Thoracic aorta (tissue), 2 donors: ENCODE measurements around the gene TMTC3. TPM values are rescaled to one million over a fixed set of nuclear protein-coding genes. Genes with fewer than 3 reads are reported as not detected.

Source experiments
- ATAC-seq: fragments of 150-250 bp; one replicate; pipeline ENCODE4 v1.8.0; 2017; ENCODE audit warnings: low read depth; ENCODE audit not compliant: insufficient number of reproducible peaks, low FRiP score
- DNase-seq: peaks from one replicate; pipeline ENCODE4 v3.0.0-alpha.2; 2020; ENCODE audit warnings: low spot score
- H3K27ac ChIP-seq, 2 donors: fragments of 200-600 bp; sonication (generic); 1 replicate in 1 of 2; 2 replicates in 1 of 2; pipeline ENCODE4 v1.5.1; 2016; ENCODE audit warnings: mild to moderate bottlenecking in 2 of 2, moderate library complexity in 2 of 2
- H3K27me3 ChIP-seq: fragments of 200-600 bp; sonication (generic); replicated peaks from 2 replicates; pipeline ENCODE4 v1.6.0; 2016; ENCODE audit warnings: mild to moderate bottlenecking; ENCODE audit not compliant: insufficient read depth
- H3K36me3 ChIP-seq: fragments of 200-600 bp; sonication (generic); one replicate; pipeline ENCODE4 v1.5.1; 2016
- H3K4me1 ChIP-seq, 2 donors: fragments of 200-600 bp; sonication (generic); 1 replicate in 1 of 2; 2 replicates in 1 of 2; pipeline versions ENCODE4 v1.5.1 to v1.6.0; 2016; ENCODE audit warnings: low read depth in 2 of 2, mild to moderate bottlenecking in 1 of 2; ENCODE audit not compliant: control insufficient read depth in 1 of 2
- H3K4me3 ChIP-seq: fragments of 200-600 bp; sonication (generic); 2 replicates; pipeline ENCODE4 v1.5.1; 2016; ENCODE audit warnings: mild to moderate bottlenecking
- H3K9me3 ChIP-seq: fragments of 200-600 bp; sonication (generic); 2 replicates; pipeline ENCODE4 v1.5.1; 2016
- total RNA-seq, 2 donors: library from RNA; depleted of rRNA; stranded (reverse); fragments of >200 nt; gene quantifications; one replicate each; pipeline versions ENCODE4 v1.1.0 to v1.2.3, GENCODE V29; 2016
- TF ChIP-seq, protein P1 (sequence below): fragments of 200-600 bp; sonication (generic); IDR thresholded peaks from one replicate; pipeline ENCODE4 v1.5.1; 2019; ENCODE audit warnings: antibody characterized with exemption

The TMTC3 gene
- total RNA-seq, 2 donors from 2014 or later: 17.6 to 22.9 TPM

DNA sequence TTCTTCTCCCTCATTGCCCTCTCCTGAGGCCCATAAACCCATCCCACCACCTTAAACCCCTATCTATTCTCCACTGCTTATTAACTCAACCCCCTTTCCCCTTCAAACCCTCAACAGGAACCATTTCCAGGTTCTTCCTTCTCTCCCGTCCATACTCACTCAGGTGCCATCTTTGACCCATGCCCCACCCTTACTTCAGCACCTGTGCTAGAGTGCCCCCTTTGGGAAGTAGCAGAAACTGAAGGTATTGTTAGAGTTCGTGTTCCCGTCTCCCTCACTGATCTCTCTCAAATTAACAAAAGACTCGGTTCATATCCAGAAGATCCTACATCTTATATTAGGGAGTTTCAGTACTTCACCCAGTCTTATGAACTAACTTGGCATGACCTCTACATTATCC is 86.6 kb downstream of the TMTC3 start:
- Histone ChIP-seq H3K4me1 (no peaks in the 10 kb centered on the region), H3K27me3 (no peaks in the 10 kb centered on the region), H3K36me3 (no peaks in the 10 kb centered on the region), H3K27ac (no peak overlapping the region), H3K9me3 (no peaks in the 10 kb centered on the region), H3K4me3 (no peak overlapping the region)
- DNase-seq: no peak
- ATAC-seq: no peak
- TF ChIP-seq, protein P1, sequence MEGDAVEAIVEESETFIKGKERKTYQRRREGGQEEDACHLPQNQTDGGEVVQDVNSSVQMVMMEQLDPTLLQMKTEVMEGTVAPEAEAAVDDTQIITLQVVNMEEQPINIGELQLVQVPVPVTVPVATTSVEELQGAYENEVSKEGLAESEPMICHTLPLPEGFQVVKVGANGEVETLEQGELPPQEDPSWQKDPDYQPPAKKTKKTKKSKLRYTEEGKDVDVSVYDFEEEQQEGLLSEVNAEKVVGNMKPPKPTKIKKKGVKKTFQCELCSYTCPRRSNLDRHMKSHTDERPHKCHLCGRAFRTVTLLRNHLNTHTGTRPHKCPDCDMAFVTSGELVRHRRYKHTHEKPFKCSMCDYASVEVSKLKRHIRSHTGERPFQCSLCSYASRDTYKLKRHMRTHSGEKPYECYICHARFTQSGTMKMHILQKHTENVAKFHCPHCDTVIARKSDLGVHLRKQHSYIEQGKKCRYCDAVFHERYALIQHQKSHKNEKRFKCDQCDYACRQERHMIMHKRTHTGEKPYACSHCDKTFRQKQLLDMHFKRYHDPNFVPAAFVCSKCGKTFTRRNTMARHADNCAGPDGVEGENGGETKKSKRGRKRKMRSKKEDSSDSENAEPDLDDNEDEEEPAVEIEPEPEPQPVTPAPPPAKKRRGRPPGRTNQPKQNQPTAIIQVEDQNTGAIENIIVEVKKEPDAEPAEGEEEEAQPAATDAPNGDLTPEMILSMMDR: no peak

DNA sequence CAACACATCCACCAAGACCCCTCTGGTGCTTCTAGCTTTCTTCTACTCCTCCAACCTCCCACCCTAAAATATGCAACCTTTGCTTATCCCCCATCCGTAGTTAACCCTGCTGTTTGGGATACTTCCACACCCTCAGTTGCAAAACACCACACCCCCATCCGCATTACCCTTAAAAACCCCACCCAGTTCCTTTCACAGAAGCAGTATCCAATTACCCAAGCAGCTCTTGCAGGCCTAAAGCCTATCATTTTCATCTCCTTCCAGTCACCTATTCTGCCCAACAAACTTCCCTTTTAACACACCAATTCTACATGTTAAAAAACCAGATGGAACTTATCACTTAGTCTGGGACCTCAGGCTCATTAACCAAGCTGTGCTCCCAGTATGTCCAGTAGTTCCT is 88.2 kb downstream of the TMTC3 start:
- Histone ChIP-seq H3K9me3 (no peaks in the 10 kb centered on the region), H3K36me3 (no peaks in the 10 kb centered on the region), H3K27me3 (no peaks in the 10 kb centered on the region), H3K27ac (no peak overlapping the region), H3K4me1 (no peaks in the 10 kb centered on the region), H3K4me3 (no peak overlapping the region)
- DNase-seq (no peak), ATAC-seq (no peak)
- TF ChIP-seq, protein P1: no peak

DNA sequence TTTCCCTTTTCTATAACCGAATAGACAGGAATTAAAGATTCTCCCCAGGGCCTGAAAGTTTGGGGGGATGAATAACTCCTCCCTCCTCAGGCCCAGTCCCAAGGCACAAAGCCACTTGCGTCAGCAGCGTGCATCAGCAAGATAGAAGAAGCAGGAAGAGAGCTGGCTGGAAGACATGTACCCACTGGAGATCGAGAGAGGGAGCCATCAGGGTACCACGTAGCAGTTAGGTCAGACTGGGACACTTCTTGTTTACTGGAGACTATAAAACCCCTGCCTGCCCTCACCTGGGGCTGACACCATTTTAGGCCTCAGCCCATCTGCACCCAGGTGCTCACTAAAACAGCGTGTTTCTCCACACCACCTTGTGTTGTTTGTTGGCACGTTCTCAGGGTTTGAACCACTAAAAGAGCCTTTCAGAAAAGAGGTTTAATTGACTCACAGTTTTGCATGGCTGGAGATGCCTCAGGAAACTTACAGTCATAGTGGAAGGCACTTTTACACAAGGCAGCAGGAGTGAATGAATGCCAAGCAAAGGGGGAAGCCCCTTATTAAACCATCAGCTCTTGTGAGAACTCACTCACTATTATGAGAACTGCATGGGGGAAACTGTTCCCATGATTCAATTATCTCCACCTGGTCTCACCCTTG is 93.2 kb downstream of the TMTC3 start:
- Histone ChIP-seq H3K27ac (no peak overlapping the region), H3K36me3 (no peaks in the 10 kb centered on the region), H3K27me3 (no peaks in the 10 kb centered on the region), H3K4me1 (no peaks in the 10 kb centered on the region), H3K9me3 (no peaks in the 10 kb centered on the region), H3K4me3 (no peak overlapping the region)
- DNase-seq (no peak), ATAC-seq (no peak)
- TF ChIP-seq, protein P1: no peak

DNA sequence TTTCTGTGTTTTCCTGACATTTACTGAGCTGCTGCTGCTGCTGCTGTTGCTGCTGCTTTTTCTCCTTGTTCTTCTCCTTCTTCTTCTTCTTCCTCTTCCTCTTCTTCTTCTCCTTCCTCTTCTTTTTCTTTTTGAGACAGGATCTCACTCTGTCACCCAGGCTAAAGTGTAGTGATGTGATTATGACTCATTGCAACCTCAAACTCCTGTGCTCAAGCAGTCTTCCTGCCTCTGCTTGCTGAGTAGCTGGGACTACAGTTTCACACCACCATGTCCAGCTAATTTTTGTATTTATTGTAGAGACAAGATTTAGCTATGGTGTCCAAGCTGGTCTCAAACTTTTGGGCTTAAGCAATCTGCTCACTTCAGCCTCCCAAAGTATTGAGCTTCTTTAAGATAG is 95.8 kb downstream of the TMTC3 start:
- Histone ChIP-seq H3K36me3 (no peaks in the 10 kb centered on the region), H3K9me3 (no peaks in the 10 kb centered on the region), H3K4me3 (no peak overlapping the region), H3K27ac (no peak overlapping the region), H3K4me1 (no peaks in the 10 kb centered on the region), H3K27me3 (no peaks in the 10 kb centered on the region)
- ATAC-seq: no peak
- TF ChIP-seq, protein P1: no peak
- no peak for DNase-seq

DNA sequence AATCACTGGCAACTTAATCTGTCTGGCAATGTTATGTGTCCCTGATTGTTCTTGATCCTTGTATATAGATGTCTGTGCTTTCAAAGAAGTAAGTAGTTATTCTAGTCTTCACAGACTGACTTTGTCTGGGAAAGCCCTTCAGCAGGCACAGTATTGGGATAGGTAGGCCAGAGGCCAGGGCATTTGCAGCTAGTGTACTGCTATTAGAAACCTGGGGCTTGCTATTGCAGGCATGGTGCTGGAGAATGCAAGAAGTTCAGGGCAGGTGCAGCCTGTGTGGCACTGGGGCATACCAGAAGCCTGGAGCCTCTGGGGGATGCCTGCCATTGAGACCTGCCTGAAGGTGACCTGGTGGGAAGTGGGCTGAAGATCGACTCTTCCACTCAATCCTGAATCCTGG is 96.3 kb downstream of the TMTC3 start:
- H3K9me3 ChIP-seq: no peaks in the 10 kb centered on the region
- H3K27me3 ChIP-seq: no peaks in the 10 kb centered on the region
- no peaks in the 10 kb centered on the region for H3K4me1 ChIP-seq
- TF ChIP-seq, protein P1: no peak
- no peak overlapping the region for H3K27ac ChIP-seq
- H3K4me3 ChIP-seq: no peak overlapping the region
- ATAC-seq (no peak), DNase-seq (no peak)
- H3K36me3 ChIP-seq: no peaks in the 10 kb centered on the region
